ENCODE measurements around the gene KCNJ12.
"Not testable (repeated sequence)": the region's sequence is repeated elsewhere in the genome, so short reads cannot be mapped to it uniquely, and the experiment has no call there.

- TF ChIP-seq POLR2A (IDR thresholded peaks at IDR 0.05; ENCODE audit: low read length); GATA1 (IDR thresholded peaks at IDR 0.05; ENCODE audit: low read depth, low read length): not testable (repeated sequence)
Measured at GRCh38 chr17:21340407-21340806, 35.8 kb upstream of the KCNJ12 start.
